SK-N-SH treated with all-trans-retinoic acid at 6 μM for 48 hours (cell line): ENCODE results near the gene GPBP1L1.
A peak's percentile ranks its signal among the peaks of the same experiment; 100 is the strongest.

ENCODE experiments used
- ATAC-seq: fragments of 200-7000 bp; cut with Tn5 transposase; 3 replicates; pipeline ENCODE4 v1.9.1; 2020; ENCODE audit warnings: mild to moderate bottlenecking, moderate library complexity
- BACH2 ChIP-seq: fragments of 250-450 bp; sonication (Bioruptor Pico); IDR thresholded peaks from 2 replicates; pipeline ENCODE4 v1.9.0; 2021; ENCODE audit warnings: mild to moderate bottlenecking, borderline replicate concordance
- CREB5 ChIP-seq: fragments of 250-450 bp; sonication (Bioruptor Pico); IDR thresholded peaks from 2 replicates; pipeline ENCODE4 v1.5.1; 2020; ENCODE audit warnings: low read depth, mild to moderate bottlenecking, moderate library complexity
- CSDC2 ChIP-seq: fragments of 250-450 bp; sonication (Bioruptor Pico); IDR thresholded peaks from 2 replicates; pipeline ENCODE4 v1.5.0; 2020; ENCODE audit warnings: mild to moderate bottlenecking, moderate library complexity
- CSRNP3 ChIP-seq: fragments of 250-450 bp; sonication (Bioruptor Pico); IDR thresholded peaks from 2 replicates; pipeline ENCODE4 v1.5.1; 2021; ENCODE audit warnings: mild to moderate bottlenecking, moderate library complexity
- ESRRG ChIP-seq: fragments of 250-450 bp; sonication (Bioruptor Pico); IDR thresholded peaks from 2 replicates; pipeline ENCODE4 v1.6.1; 2021; ENCODE audit warnings: mild to moderate bottlenecking
- GLIS3 ChIP-seq: fragments of 250-450 bp; sonication (Bioruptor Pico); IDR thresholded peaks from 2 replicates; pipeline ENCODE4 v1.5.0; 2020; ENCODE audit warnings: mild to moderate bottlenecking, moderate library complexity
- ISL1 ChIP-seq: fragments of 250-450 bp; sonication (Bioruptor Pico); IDR thresholded peaks from 2 replicates; pipeline ENCODE4 v2.1.2; 2022; ENCODE audit warnings: mild to moderate bottlenecking, moderate library complexity
- OSR1 ChIP-seq: fragments of 250-450 bp; sonication (Bioruptor Pico); IDR thresholded peaks from 2 replicates; pipeline ENCODE4 v1.8.0; 2022; ENCODE audit warnings: moderate library complexity, mild to moderate bottlenecking, inconsistent platforms
- POU6F1 ChIP-seq: fragments of 250-450 bp; sonication (Bioruptor Pico); IDR thresholded peaks from 2 replicates; pipeline ENCODE4 v1.8.0; 2021; ENCODE audit warnings: low read depth, mild to moderate bottlenecking, moderate library complexity, borderline replicate concordance
- PPARA ChIP-seq: fragments of 250-450 bp; sonication (Bioruptor Pico); IDR thresholded peaks from 2 replicates; pipeline ENCODE4 v1.5.0; 2020; ENCODE audit warnings: mild to moderate bottlenecking, borderline replicate concordance
- SNAI2 ChIP-seq: fragments of 250-450 bp; sonication (Bioruptor Pico); IDR thresholded peaks from 2 replicates; pipeline ENCODE4 v1.5.0; 2020; ENCODE audit warnings: mild to moderate bottlenecking, moderate library complexity
- TCF4 ChIP-seq: fragments of 250-450 bp; sonication (Bioruptor Pico); IDR thresholded peaks from 2 replicates; pipeline ENCODE4 v1.8.0; 2021; ENCODE audit warnings: mild to moderate bottlenecking, moderate library complexity, borderline replicate concordance
- TOX ChIP-seq: fragments of 250-450 bp; sonication (Bioruptor Pico); IDR thresholded peaks from 2 replicates; pipeline ENCODE4 v1.8.0; 2021; ENCODE audit warnings: mild to moderate bottlenecking, moderate library complexity, borderline replicate concordance
- ZC3H10 ChIP-seq: fragments of 250-450 bp; sonication (Bioruptor Pico); IDR thresholded peaks from 2 replicates; pipeline ENCODE4 v1.5.1; 2021; ENCODE audit warnings: mild to moderate bottlenecking, moderate library complexity
- ZFP3 ChIP-seq: fragments of 250-450 bp; sonication (Bioruptor Pico); IDR thresholded peaks from 2 replicates; pipeline ENCODE4 v1.5.0; 2020; ENCODE audit warnings: mild to moderate bottlenecking, moderate library complexity
- ZFP30 ChIP-seq: fragments of 450-650 bp; formaldehyde crosslinking; IDR thresholded peaks from 2 replicates; pipeline ENCODE4 v1.5.0; 2022; ENCODE audit warnings: mild to moderate bottlenecking, moderate library complexity
- ZNF565 ChIP-seq: fragments of 450-650 bp; formaldehyde crosslinking; conservative IDR thresholded peaks from 2 replicates; pipeline ENCODE4 v1.5.0; 2020; ENCODE audit warnings: low read depth, mild to moderate bottlenecking, moderate library complexity
- ZNF70 ChIP-seq: fragments of 450-650 bp; formaldehyde crosslinking; IDR thresholded peaks from 2 replicates; pipeline ENCODE4 v1.5.0; 2020; ENCODE audit warnings: mild to moderate bottlenecking, moderate library complexity
- ZNF8 ChIP-seq: fragments of 450-650 bp; formaldehyde crosslinking; IDR thresholded peaks from 2 replicates; pipeline ENCODE4 v1.5.0; 2020; ENCODE audit warnings: mild to moderate bottlenecking, moderate library complexity
- TF ChIP-seq, protein P1 (sequence below): fragments of 250-450 bp; sonication (Bioruptor Pico); IDR thresholded peaks from 2 replicates; pipeline ENCODE4 v1.5.0; 2020; ENCODE audit warnings: mild to moderate bottlenecking, moderate library complexity

The GPBP1L1 gene

DNA sequence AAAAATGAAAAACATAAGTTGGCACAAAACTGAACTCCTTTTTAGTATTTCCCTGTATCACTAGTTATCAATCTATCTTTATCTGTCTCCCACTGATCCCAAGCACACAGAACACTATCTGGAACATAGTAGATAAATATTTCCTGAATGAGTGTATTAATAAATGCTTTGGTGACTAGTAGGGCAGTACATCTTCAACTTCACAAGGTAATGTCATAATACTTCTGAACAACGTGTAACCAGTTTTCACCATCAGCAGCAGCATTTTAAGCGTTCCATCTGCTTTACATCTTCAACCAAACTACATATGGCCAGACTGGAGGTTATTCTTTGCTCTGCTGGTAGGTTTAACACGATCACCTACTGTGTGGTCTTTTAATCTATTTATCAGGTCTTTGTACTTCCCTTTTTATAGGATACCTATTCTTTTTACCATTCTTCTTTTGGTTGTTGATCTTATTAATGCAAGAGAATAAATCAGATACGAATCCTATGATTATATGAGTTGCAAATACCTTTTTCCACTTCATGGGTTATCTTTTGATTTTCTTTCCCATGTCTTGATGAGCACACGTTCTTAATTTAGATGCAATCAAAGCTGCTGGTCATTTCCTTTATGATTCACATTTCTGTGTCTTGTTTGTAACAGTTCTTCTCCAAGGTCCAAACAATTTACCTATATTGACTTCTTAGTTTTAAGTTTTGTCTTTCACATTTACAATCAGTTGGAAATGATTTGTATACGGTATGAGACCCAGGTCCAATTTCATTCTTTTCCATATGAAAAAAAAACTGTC, 16.3 kb downstream of the GPBP1L1 start (continued):
- no peak for TF ChIP-seq POU6F1 (CRISPR knock-in tag)
- TF ChIP-seq, all 23 proteins: peak for 0

GRCh38 chr1:45669379-45669778, 17.0 kb downstream of the GPBP1L1 start:
- peak; percentile 21; the same call in 1 of the 3 replicates for ATAC-seq

DNA sequence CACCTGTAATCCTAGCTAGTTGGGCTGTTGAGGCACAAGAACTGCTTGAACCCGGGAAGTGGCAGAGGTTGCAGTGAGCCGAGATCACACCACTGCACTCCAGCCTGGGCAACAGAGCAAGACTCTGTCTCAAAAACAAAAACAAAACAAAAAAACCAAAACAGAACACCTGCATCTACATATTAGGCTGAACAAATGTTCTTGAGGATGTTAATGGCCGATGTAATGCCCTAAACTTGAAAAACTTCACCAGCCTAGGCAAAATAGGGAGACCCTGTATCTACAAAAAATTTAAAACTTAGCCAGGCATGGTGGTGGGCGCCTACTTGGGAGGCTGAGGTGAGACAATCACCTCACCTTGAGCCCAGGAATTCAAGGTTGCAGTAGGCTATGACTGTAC, 17.8 kb downstream of the GPBP1L1 start:
- no peak for ATAC-seq
- no peak for TF ChIP-seq SNAI2 (CRISPR knock-in tag)
- TF ChIP-seq, protein P1, sequence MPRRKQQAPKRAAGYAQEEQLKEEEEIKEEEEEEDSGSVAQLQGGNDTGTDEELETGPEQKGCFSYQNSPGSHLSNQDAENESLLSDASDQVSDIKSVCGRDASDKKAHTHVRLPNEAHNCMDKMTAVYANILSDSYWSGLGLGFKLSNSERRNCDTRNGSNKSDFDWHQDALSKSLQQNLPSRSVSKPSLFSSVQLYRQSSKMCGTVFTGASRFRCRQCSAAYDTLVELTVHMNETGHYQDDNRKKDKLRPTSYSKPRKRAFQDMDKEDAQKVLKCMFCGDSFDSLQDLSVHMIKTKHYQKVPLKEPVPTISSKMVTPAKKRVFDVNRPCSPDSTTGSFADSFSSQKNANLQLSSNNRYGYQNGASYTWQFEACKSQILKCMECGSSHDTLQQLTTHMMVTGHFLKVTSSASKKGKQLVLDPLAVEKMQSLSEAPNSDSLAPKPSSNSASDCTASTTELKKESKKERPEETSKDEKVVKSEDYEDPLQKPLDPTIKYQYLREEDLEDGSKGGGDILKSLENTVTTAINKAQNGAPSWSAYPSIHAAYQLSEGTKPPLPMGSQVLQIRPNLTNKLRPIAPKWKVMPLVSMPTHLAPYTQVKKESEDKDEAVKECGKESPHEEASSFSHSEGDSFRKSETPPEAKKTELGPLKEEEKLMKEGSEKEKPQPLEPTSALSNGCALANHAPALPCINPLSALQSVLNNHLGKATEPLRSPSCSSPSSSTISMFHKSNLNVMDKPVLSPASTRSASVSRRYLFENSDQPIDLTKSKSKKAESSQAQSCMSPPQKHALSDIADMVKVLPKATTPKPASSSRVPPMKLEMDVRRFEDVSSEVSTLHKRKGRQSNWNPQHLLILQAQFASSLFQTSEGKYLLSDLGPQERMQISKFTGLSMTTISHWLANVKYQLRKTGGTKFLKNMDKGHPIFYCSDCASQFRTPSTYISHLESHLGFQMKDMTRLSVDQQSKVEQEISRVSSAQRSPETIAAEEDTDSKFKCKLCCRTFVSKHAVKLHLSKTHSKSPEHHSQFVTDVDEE (CRISPR knock-in tag): no peak
- no peak for TF ChIP-seq CSDC2
- TF ChIP-seq ZNF8: no peak
- TF ChIP-seq CSRNP3 (CRISPR knock-in tag): no peak
- TF ChIP-seq ZNF70 (CRISPR knock-in tag): no peak
- no peak for TF ChIP-seq ZFP3 (CRISPR knock-in tag)
- TF ChIP-seq ESRRG (CRISPR knock-in tag): no peak

More at GRCh38 chr1:45669379-45669778, 17.0 kb downstream of the GPBP1L1 start:
- no peak for TF ChIP-seq POU6F1 (CRISPR knock-in tag)
- no peak for TF ChIP-seq CSRNP3 (CRISPR knock-in tag)
- TF ChIP-seq CREB5 (CRISPR knock-in tag): no peak
- no peak for TF ChIP-seq PPARA
- TF ChIP-seq ZFP3 (CRISPR knock-in tag): no peak
- no peak for TF ChIP-seq ZFP30 (CRISPR knock-in tag)
- no peak for TF ChIP-seq ESRRG (CRISPR knock-in tag)
- no peak for TF ChIP-seq TOX (CRISPR knock-in tag)
- no peak for TF ChIP-seq ZNF565 (CRISPR knock-in tag)
- no peak for TF ChIP-seq ZNF8
- TF ChIP-seq ISL1: no peak
- no peak for TF ChIP-seq OSR1 (CRISPR knock-in tag)
- no peak for TF ChIP-seq SNAI2 (CRISPR knock-in tag)
- TF ChIP-seq ZC3H10 (CRISPR knock-in tag): no peak
- TF ChIP-seq TCF4 (CRISPR knock-in tag): no peak
- no peak for TF ChIP-seq GLIS3 (CRISPR knock-in tag)
- no peak for TF ChIP-seq BACH2 (CRISPR knock-in tag)
- TF ChIP-seq, protein P1 (CRISPR knock-in tag): no peak
- TF ChIP-seq ZNF70 (CRISPR knock-in tag): no peak
